Astrocyte (in vitro differentiated cells and primary cell): ENCODE results near the gene RDH16.

ENCODE experiments used
- CTCF ChIP-seq: IDR thresholded peaks from 2 replicates; pipeline ENCODE4 v1.5.1; 2011; ENCODE audit warnings: low read depth, mild to moderate bottlenecking, inconsistent platforms, low read length, moderate library complexity; ENCODE audit not compliant: insufficient read depth
- EZH2 ChIP-seq: IDR thresholded peaks from 2 replicates; pipeline ENCODE4 v1.6.1; 2012; ENCODE audit warnings: mild to moderate bottlenecking, low read length, inconsistent platforms; ENCODE audit not compliant: insufficient read depth

- no peak for TF ChIP-seq EZH2
- no peak for TF ChIP-seq CTCF
Measured at GRCh38 chr12:56954958-56955355, 2.5 kb downstream of the RDH16 start.
